ENCODE data around the gene RARRES1.

DNA sequence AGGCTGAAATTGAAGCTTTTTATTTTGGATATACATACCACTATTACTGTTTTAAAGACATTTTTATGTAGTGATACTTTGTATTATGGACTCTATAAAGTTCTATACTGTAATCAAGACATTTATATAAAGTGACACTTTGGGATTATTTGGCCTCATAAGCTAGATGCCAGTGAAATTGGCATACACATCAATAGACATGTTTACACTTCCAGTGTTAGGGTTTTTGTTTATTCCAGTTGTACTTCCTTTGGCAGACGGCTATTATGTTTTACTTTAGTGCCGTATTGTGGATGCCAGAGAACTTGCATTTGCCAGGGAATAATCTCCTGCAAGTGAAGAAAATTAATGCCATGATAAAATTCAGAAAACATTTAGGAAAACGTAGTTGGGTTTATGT, 65.8 kb downstream of the RARRES1 start:
- TF ChIP-seq POLR2A (IDR thresholded peaks at IDR 0.05): no peak
- TF ChIP-seq, protein P1, sequence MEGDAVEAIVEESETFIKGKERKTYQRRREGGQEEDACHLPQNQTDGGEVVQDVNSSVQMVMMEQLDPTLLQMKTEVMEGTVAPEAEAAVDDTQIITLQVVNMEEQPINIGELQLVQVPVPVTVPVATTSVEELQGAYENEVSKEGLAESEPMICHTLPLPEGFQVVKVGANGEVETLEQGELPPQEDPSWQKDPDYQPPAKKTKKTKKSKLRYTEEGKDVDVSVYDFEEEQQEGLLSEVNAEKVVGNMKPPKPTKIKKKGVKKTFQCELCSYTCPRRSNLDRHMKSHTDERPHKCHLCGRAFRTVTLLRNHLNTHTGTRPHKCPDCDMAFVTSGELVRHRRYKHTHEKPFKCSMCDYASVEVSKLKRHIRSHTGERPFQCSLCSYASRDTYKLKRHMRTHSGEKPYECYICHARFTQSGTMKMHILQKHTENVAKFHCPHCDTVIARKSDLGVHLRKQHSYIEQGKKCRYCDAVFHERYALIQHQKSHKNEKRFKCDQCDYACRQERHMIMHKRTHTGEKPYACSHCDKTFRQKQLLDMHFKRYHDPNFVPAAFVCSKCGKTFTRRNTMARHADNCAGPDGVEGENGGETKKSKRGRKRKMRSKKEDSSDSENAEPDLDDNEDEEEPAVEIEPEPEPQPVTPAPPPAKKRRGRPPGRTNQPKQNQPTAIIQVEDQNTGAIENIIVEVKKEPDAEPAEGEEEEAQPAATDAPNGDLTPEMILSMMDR (IDR thresholded peaks at IDR 0.05): no peak

All from testis (tissue), 2 donors.